Stimulated activated CD4-positive, alpha-beta T cell treated with anti-CD3 and anti-CD28 coated beads, Interleukin-12 subunit alpha, Interleukin-12 subunit beta, amount 100 ng/mL, for 4 hours (primary cell): ENCODE data around the gene RGS12.

Source experiments
- DNase-seq: peaks from one replicate; pipeline ENCODE4 v3.0.0-alpha.2; 2020

The RGS12 gene

GRCh38 chr4:3311489-3312171 lies 18.8 kb downstream of the RGS12 start:
- DNase-seq: no peak

- DNase-seq: no peak
Observed at GRCh38 chr4:3312362-3312761, 19.5 kb downstream of the RGS12 start.

- DNase-seq: no peak
Observed at GRCh38 chr4:3313139-3313538, 20.3 kb downstream of the RGS12 start.

- DNase-seq: no peak
Observed at GRCh38 chr4:3313556-3314228, 20.9 kb downstream of the RGS12 start.

GRCh38 chr4:3314706-3315260 lies 22.0 kb downstream of the RGS12 start:
- DNase-seq: no peak

GRCh38 chr4:3315566-3315965 lies 22.7 kb downstream of the RGS12 start:
- DNase-seq: no peak

GRCh38 chr4:3316146-3316545 lies 23.3 kb downstream of the RGS12 start:
- no peak for DNase-seq

GRCh38 chr4:3317011-3317655 lies 24.3 kb downstream of the RGS12 start:
- DNase-seq: no peak

- no peak for DNase-seq
Observed at GRCh38 chr4:3317656-3318211, 24.9 kb downstream of the RGS12 start.

- DNase-seq: no peak
Observed at GRCh38 chr4:3318561-3319021, 25.8 kb downstream of the RGS12 start.

- no peak for DNase-seq
Observed at GRCh38 chr4:3320361-3321023, 27.7 kb downstream of the RGS12 start.

GRCh38 chr4:3321295-3321889 lies 28.6 kb downstream of the RGS12 start:
- DNase-seq: no peak

- DNase-seq: no peak
Observed at GRCh38 chr4:3322059-3322550, 29.3 kb downstream of the RGS12 start.

GRCh38 chr4:3323071-3323481 lies 30.3 kb downstream of the RGS12 start:
- no peak for DNase-seq

GRCh38 chr4:3324093-3324815 lies 31.4 kb downstream of the RGS12 start:
- no peak for DNase-seq

GRCh38 chr4:3328814-3329663 lies 36.2 kb downstream of the RGS12 start:
- DNase-seq: no peak

GRCh38 chr4:3329887-3330286 lies 37.1 kb downstream of the RGS12 start:
- no peak for DNase-seq

GRCh38 chr4:3330707-3331106 lies 37.9 kb downstream of the RGS12 start:
- no peak for DNase-seq

- no peak for DNase-seq
Observed at GRCh38 chr4:3331511-3332394, 38.9 kb downstream of the RGS12 start.

- no peak for DNase-seq
Observed at GRCh38 chr4:3332498-3332897, 39.7 kb downstream of the RGS12 start.
